ENCODE data around the gene GABARAPL1. TPM values are rescaled to one million over a fixed set of nuclear protein-coding genes. Genes with fewer than 3 reads are reported as not detected.

Gene GABARAPL1
- total and polyA plus RNA-seq, 2 donors (not counting 1 experiment from before 2014, with no cell fraction given), result 186 to 363 TPM

DNA sequence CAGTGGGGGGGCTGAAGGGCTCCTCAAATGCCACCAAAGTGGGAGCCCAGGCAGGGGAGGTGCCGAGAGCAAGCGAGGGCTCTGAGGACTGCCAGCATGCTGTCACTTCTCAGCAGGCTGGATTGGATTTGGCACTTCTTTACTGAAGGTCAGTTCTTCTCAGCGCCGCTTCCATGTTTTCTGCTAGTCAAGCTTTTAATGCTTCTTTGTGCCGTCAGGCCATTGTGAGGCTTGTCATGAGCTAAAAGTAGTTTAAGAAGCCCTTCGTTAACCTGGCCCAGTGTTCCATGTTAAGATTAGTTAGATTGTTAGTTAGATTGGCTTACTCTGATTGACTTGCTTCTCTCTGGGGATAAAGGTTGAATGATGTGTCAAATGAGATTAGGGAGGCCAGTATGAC lies 13.4 kb downstream of the GABARAPL1 start:
- H3K9me3 ChIP-seq (ENCODE audit: control insufficient read depth, insufficient read depth, low read depth, low read length), result no peaks in the 10 kb centered on the region
- no peak for DNase-seq (ENCODE audit: low read depth in 2 of 2)
- no peaks in the 10 kb centered on the region for H3K27me3 ChIP-seq (ENCODE audit: control insufficient read depth, insufficient read depth, low read length)
- H3K79me2 ChIP-seq (ENCODE audit: control insufficient read depth, insufficient read depth, low read length), result no peaks in the 10 kb centered on the region
- no peaks in the 10 kb centered on the region for H4K20me1 ChIP-seq (ENCODE audit: control insufficient read depth, extremely low read depth, insufficient read depth, low read length)
- no peak overlapping the region for H3K4me2 ChIP-seq (ENCODE audit: extremely low read depth, insufficient read depth, low read length)
- peaks cover 6% of the 10 kb centered on the region for H3K36me3 ChIP-seq (ENCODE audit: control insufficient read depth, insufficient read depth, low read length)
- TF ChIP-seq EZH2 (IDR thresholded peaks at IDR 0.05; ENCODE audit: low read length, missing control alignments), result no peak
- TF ChIP-seq, protein P1, sequence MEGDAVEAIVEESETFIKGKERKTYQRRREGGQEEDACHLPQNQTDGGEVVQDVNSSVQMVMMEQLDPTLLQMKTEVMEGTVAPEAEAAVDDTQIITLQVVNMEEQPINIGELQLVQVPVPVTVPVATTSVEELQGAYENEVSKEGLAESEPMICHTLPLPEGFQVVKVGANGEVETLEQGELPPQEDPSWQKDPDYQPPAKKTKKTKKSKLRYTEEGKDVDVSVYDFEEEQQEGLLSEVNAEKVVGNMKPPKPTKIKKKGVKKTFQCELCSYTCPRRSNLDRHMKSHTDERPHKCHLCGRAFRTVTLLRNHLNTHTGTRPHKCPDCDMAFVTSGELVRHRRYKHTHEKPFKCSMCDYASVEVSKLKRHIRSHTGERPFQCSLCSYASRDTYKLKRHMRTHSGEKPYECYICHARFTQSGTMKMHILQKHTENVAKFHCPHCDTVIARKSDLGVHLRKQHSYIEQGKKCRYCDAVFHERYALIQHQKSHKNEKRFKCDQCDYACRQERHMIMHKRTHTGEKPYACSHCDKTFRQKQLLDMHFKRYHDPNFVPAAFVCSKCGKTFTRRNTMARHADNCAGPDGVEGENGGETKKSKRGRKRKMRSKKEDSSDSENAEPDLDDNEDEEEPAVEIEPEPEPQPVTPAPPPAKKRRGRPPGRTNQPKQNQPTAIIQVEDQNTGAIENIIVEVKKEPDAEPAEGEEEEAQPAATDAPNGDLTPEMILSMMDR (conservative IDR thresholded peaks at IDR 0.05 in 1 of 2, IDR thresholded peaks at IDR 0.05 in 1 of 2; ENCODE audit: low read depth in 1 of 2, low read length in 2 of 2), result no peak
- no peaks in the 10 kb centered on the region for H3K4me1 ChIP-seq (ENCODE audit: control insufficient read depth, extremely low read depth, insufficient read depth, low read length)
- no peak overlapping the region for H3K9ac ChIP-seq (ENCODE audit: insufficient read depth, low read length)
- no peak overlapping the region for H3K27ac ChIP-seq (ENCODE audit: insufficient read depth, low read length)
- H3K4me3 ChIP-seq (replicated peaks in 1 of 4; ENCODE audit: control extremely low read depth in 1 of 4, insufficient read depth in 1 of 4, low read depth in 3 of 4, low read length in 4 of 4), result no peak overlapping the region
- H2AFZ ChIP-seq (ENCODE audit: low read length), result no peak overlapping the region

DNA sequence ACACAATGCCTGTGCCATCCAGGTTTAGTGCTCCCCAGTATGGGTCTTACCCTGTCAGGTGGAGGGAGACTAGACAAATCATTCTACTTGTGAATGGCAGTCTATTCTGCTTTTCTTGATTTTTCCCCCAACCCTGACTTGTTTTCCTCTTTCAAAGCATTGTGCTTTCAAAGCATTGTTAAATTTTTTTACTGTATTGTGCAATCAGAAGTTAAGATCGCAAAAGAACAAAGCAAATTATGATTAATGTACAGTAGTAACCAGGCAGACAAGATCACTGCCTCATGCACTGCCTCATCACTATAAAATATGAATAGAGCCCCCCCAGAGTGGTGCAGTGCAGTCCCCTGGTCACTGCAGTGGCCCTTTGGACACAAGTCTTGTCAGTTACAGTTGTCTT lies 14.1 kb downstream of the GABARAPL1 start:
- TF ChIP-seq, protein P1 (conservative IDR thresholded peaks at IDR 0.05 in 1 of 2, IDR thresholded peaks at IDR 0.05 in 1 of 2; ENCODE audit: low read depth in 1 of 2, low read length in 2 of 2), result no peak
- H3K27me3 ChIP-seq (ENCODE audit: control insufficient read depth, insufficient read depth, low read length), result no peaks in the 10 kb centered on the region
- H2AFZ ChIP-seq (ENCODE audit: low read length), result no peak overlapping the region
- H3K4me3 ChIP-seq (replicated peaks in 1 of 4; ENCODE audit: control extremely low read depth in 1 of 4, insufficient read depth in 1 of 4, low read depth in 3 of 4, low read length in 4 of 4), result no peak overlapping the region
- peaks cover 6% of the 10 kb centered on the region for H3K36me3 ChIP-seq (ENCODE audit: control insufficient read depth, insufficient read depth, low read length)
- no peak overlapping the region for H3K27ac ChIP-seq (ENCODE audit: insufficient read depth, low read length)
- no peaks in the 10 kb centered on the region for H3K79me2 ChIP-seq (ENCODE audit: control insufficient read depth, insufficient read depth, low read length)
- H3K4me2 ChIP-seq (ENCODE audit: extremely low read depth, insufficient read depth, low read length), result no peak overlapping the region
- no peaks in the 10 kb centered on the region for H3K9me3 ChIP-seq (ENCODE audit: control insufficient read depth, insufficient read depth, low read depth, low read length)
- no peak overlapping the region for H3K9ac ChIP-seq (ENCODE audit: insufficient read depth, low read length)
- H4K20me1 ChIP-seq (ENCODE audit: control insufficient read depth, extremely low read depth, insufficient read depth, low read length), result no peaks in the 10 kb centered on the region
- no peaks in the 10 kb centered on the region for H3K4me1 ChIP-seq (ENCODE audit: control insufficient read depth, extremely low read depth, insufficient read depth, low read length)
- DNase-seq (ENCODE audit: low read depth in 2 of 2), result no peak

DNA sequence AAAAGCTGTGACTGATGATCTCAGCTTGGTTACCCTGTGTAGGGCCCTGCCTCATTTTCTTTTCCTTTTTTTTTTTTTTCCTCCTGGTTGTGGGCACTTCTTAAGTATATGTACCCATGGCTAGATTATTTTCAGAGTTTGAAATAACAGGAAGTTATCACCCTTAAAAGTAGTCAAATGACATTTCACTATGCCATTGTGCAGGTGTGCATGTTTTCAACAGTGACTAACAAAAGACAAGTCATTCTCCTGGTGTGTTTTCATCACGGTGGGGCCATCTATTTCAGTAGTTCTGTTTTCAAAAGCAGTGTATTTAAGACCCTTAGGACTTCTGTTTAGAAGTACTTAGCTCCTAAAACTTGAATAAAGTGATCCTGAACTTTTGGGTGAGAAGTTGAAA lies 15.0 kb downstream of the GABARAPL1 start:
- Histone ChIP-seq H3K9ac (ENCODE audit: insufficient read depth, low read length) (no peak overlapping the region), H3K36me3 (ENCODE audit: control insufficient read depth, insufficient read depth, low read length) (no peaks in the 10 kb centered on the region), H3K27ac (ENCODE audit: insufficient read depth, low read length) (no peak overlapping the region), H2AFZ (ENCODE audit: low read length) (no peak overlapping the region), H3K4me3 (replicated peaks in 1 of 4; ENCODE audit: control extremely low read depth in 1 of 4, insufficient read depth in 1 of 4, low read depth in 3 of 4, low read length in 4 of 4) (no peak overlapping the region), H3K4me2 (ENCODE audit: extremely low read depth, insufficient read depth, low read length) (no peak overlapping the region), H3K79me2 (ENCODE audit: control insufficient read depth, insufficient read depth, low read length) (no peaks in the 10 kb centered on the region), H3K27me3 (ENCODE audit: control insufficient read depth, insufficient read depth, low read length) (no peaks in the 10 kb centered on the region), H4K20me1 (ENCODE audit: control insufficient read depth, extremely low read depth, insufficient read depth, low read length) (no peaks in the 10 kb centered on the region), H3K4me1 (ENCODE audit: control insufficient read depth, extremely low read depth, insufficient read depth, low read length) (no peaks in the 10 kb centered on the region), H3K9me3 (ENCODE audit: control insufficient read depth, insufficient read depth, low read depth, low read length) (no peaks in the 10 kb centered on the region)
- TF ChIP-seq, protein P1 (conservative IDR thresholded peaks at IDR 0.05 in 1 of 2, IDR thresholded peaks at IDR 0.05 in 1 of 2; ENCODE audit: low read depth in 1 of 2, low read length in 2 of 2), result no peak
- no peak for TF ChIP-seq EZH2 (IDR thresholded peaks at IDR 0.05; ENCODE audit: low read length, missing control alignments)
- DNase-seq (ENCODE audit: low read depth in 2 of 2), result no peak

Measured in fibroblast of lung (primary cell).